GM19238 (cell line): ENCODE results near the gene CHID1.

ENCODE experiments used
- DNase-seq: peaks from one replicate; pipeline ENCODE4 v3.0.0; 2011; ENCODE audit warnings: low spot score; ENCODE audit not compliant: insufficient read length

Gene CHID1

GRCh38 chr11:910589-911030, at the start of gene CHID1:
TSS of gene CHID1 (minus strand) at chr11:910810. CDS start at chr11:904816, 5,994 bp downstream.
- peak; percentile 98 for DNase-seq

GRCh38 chr11:959608-960007, 49.0 kb upstream of the CHID1 start:
- no peak for DNase-seq

GRCh38 chr11:959027-959426, 48.4 kb upstream of the CHID1 start:
- no peak for DNase-seq

GRCh38 chr11:958101-958500, 47.5 kb upstream of the CHID1 start:
- no peak for DNase-seq

GRCh38 chr11:957212-957920, 46.8 kb upstream of the CHID1 start:
- DNase-seq: no peak

GRCh38 chr11:955154-956063, 44.8 kb upstream of the CHID1 start:
- DNase-seq: no peak

- DNase-seq: no peak
Measured at GRCh38 chr11:954392-955153, 44.0 kb upstream of the CHID1 start.

- DNase-seq: no peak
Measured at GRCh38 chr11:953512-953911, 42.9 kb upstream of the CHID1 start.

GRCh38 chr11:952406-953385, 42.1 kb upstream of the CHID1 start:
- no peak for DNase-seq

GRCh38 chr11:951507-951906, 40.9 kb upstream of the CHID1 start:
- no peak for DNase-seq

- DNase-seq: no peak
Measured at GRCh38 chr11:947744-948143, 37.1 kb upstream of the CHID1 start.

- DNase-seq: no peak
Measured at GRCh38 chr11:945986-946385, 35.4 kb upstream of the CHID1 start.

- no peak for DNase-seq
Measured at GRCh38 chr11:944711-945470, 34.3 kb upstream of the CHID1 start.

- DNase-seq: no peak
Measured at GRCh38 chr11:942823-943222, 32.2 kb upstream of the CHID1 start.

- no peak for DNase-seq
Measured at GRCh38 chr11:940496-941135, 30.0 kb upstream of the CHID1 start.

- no peak for DNase-seq
Measured at GRCh38 chr11:937841-938261, 27.2 kb upstream of the CHID1 start.

- no peak for DNase-seq
Measured at GRCh38 chr11:936199-936598, 25.6 kb upstream of the CHID1 start.

GRCh38 chr11:934527-934926, 23.9 kb upstream of the CHID1 start:
- DNase-seq: no peak

GRCh38 chr11:933936-934335, 23.3 kb upstream of the CHID1 start:
- DNase-seq: no peak
